IPS DF 4.7 (cell line): ENCODE results near the gene ZDHHC17.
"Not testable (repeated sequence)": the region's sequence is repeated elsewhere in the genome, so short reads cannot be mapped to it uniquely, and the experiment has no call there.

ENCODE experiments used
- DNase-seq: peaks from one replicate; pipeline ENCODE4 v3.0.0-alpha.2; 2013; ENCODE audit warnings: low spot score; ENCODE audit errors: extremely low read depth

Gene ZDHHC17

DNA sequence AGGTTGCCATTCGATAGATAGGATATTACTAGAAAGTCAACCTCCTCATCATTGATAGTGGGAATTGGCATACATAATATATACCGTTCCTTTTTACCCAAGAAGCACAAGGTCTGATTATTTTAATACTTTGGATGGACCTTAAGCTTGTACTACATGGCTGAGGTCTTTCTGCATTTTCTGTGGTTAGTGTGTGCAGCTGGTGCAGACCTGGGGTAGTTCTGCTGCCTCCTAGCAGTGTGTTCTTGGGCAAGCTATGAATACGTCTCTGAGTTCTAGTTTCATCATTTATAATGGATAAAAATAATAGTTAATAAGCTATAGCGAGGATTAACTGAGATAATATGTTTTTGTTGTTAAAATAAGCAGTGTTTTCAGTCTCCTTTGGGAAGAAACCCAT lies 2.2 kb downstream of the ZDHHC17 start:
- no peak for DNase-seq

DNA sequence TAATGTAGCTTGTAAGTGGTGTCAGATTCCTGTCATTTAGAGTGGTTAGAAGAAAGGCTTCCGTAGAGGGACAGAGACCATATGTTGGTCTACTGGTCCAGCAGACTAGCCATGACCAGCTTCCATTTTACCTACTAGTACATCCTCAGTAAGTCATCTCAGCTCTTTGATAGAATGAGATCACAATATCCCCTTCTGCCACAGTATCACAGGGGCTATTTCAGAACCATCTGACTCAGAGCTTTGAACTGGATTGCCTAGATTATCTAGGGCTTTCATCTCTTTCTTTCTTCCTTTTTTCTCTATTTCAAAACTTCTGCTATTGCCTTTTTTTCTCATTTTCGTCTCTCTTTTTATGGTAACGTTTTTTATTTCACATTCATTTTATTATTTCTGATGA lies 4.7 kb downstream of the ZDHHC17 start:
- no peak for DNase-seq

DNA sequence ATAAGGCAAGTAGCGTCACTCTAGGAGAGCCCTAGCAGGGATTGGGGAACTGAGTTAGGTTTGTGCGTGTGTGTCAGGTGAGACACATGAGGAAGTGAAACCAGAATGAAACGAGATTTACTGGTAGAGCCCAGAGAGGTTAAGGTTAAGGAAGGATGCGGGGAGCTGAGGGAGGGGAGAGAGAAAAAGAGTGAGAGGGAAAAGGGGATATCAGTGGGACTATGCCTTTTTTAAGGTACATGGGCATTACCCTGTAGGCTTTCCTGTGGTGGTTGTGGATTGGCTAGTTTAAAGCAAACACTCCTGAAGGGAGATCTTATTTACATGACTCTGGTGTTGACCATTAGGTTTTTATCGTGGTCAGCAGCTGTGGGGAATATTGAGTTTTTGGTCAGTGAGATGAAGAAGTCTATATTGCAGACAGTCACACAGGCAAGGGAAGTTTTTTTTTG lies 13.9 kb downstream of the ZDHHC17 start:
- no peak for DNase-seq

DNA sequence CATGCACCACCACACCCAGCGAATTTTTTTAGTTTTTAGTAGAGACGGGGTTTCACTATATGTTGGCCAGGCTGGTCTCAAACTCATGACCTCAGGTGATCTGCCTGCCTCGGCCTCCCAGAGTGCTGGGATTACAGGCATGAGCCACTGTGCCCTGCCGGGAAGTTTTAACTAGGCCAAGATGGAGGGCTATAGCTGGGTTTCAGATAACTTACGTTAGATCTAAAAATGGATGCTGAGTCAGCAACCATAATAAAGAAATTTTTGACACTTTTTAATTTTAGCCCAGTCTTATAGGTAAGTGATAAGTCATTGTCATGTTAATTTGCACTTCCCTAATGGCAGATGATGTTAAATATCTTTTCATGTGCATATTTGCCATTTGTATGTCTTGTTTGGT lies 14.4 kb downstream of the ZDHHC17 start:
- no peak for DNase-seq

GRCh38 chr12:76779310-76779709 lies 15.4 kb downstream of the ZDHHC17 start:
- DNase-seq = not testable (repeated sequence)

GRCh38 chr12:76781321-76781720 lies 17.4 kb downstream of the ZDHHC17 start:
- no peak for DNase-seq

- DNase-seq = no peak
These were observed 18.6 kb downstream of the ZDHHC17 start for GRCh38 chr12:76782526-76782925.

GRCh38 chr12:76784600-76785051 lies 20.7 kb downstream of the ZDHHC17 start:
- DNase-seq = no peak

DNA sequence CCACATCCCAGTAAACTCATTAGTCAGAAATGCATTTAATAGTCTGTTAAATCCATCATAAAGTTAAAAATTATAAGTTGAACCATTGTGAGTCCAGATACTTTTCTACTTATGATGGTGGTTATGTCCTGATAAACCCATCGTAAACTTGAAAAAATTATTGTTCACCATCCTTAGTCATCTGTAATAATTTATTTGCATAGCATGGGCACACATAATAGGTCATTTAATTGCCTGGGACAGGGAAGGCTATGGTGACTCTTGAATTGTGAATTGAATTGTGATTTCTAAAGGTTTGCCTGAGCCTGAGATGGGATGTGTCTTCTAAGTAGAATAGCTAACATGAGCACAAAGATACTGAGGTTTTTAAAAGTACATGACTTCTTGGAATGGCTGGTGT lies 21.5 kb downstream of the ZDHHC17 start:
- no peak for DNase-seq

GRCh38 chr12:76786986-76787385 lies 23.1 kb downstream of the ZDHHC17 start:
- no peak for DNase-seq

DNA sequence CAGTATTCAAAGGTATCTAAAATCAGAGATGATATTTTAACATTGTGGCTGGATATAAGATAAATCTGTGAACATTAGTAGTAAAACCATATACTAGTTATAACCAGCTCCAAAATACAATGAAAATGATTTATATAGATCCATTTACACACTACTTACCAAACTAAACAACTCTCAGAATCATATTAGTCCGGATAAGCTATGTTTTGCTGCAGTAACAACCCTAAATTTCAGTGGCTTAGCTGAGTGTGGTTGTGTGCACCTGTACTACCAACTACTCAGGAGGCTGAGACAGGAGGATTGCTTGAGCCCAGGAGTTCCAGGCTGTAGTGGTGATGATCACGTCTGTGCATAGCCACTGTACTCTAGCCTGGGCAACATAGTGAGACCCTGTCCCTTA lies 23.8 kb downstream of the ZDHHC17 start:
- no peak for DNase-seq

DNA sequence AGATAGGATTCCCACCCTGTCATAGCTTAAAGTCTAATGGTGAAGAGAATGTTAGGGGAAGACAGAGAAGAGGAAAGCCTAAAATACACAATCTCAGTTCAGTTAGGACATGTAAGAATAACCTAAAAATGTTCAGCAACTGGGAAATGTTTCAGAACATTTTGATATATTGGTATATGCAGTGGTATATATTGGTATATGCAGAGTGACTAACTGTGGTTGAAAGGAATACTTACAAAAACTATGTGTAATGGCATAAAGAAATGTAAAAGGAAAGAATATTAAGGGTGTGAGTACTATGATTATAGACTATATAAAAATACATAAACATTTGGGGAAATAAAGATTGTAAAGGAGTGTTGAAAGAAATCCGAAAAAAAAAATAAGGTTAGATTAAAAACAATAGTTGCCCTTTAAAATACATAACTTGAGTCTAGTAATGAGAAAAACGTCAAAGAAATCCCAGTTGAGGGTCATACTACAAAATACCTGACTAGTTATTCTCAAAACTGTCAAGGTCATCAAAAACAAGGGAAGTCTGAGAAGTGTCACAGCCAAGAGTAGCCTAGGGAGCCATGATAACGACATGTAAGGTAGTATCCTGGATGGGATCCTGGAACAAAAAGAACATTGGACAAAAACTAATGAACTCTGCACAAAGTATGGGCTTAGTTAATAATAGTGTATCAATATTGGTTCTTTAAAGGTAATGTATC lies 25.6 kb downstream of the ZDHHC17 start:
- no peak for DNase-seq

- no peak for DNase-seq
These were observed 26.9 kb downstream of the ZDHHC17 start for GRCh38 chr12:76790564-76791552.

GRCh38 chr12:76792828-76793227 lies 28.9 kb downstream of the ZDHHC17 start:
- DNase-seq = no peak

DNA sequence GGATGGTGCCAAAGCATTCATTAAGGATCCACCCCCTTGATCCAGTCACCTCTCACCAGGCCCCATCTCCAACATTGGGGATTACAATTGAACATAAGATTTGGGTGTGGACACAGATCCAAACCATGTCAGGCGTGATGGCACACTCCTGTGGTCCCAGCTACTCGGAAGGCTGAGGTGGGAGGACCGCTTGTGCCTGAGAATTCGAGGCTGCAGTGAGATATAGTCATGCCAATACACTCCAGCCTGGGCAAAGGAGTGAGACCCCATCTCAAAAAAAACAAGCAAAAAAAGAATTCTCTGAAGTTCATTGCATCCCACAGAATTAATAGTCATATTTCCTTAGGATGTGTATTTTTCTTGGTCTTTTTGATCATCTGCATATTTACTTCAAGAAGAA lies 34.9 kb downstream of the ZDHHC17 start:
- no peak for DNase-seq

- DNase-seq = no peak
These were observed 35.4 kb downstream of the ZDHHC17 start for GRCh38 chr12:76799362-76799761.

DNA sequence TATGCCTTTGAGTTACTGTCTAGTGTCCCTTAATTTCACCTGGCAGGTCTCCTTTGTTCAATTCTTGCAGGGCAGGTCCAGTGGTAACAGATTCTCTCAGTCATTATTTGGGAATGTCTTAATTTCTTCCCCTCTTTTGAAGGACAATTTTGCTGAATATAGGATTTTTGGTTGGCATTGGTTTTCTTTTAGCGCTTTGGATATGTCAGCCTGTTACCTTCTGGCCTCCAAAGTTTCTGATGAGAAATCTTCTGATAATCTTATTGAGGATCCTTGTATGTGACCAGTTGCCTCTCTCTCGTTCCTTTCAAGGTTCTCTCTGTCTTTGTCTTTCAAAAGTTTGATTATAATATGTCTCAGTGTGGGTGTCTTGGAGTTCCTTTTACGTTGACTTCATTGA lies 38.1 kb downstream of the ZDHHC17 start:
- DNase-seq = no peak

- no peak for DNase-seq
These were observed 40.6 kb downstream of the ZDHHC17 start for GRCh38 chr12:76804435-76804976.

- DNase-seq = no peak
These were observed 46.9 kb downstream of the ZDHHC17 start for GRCh38 chr12:76810671-76811419.

- DNase-seq = no peak
These were observed 48.1 kb downstream of the ZDHHC17 start for GRCh38 chr12:76811976-76812375.

DNA sequence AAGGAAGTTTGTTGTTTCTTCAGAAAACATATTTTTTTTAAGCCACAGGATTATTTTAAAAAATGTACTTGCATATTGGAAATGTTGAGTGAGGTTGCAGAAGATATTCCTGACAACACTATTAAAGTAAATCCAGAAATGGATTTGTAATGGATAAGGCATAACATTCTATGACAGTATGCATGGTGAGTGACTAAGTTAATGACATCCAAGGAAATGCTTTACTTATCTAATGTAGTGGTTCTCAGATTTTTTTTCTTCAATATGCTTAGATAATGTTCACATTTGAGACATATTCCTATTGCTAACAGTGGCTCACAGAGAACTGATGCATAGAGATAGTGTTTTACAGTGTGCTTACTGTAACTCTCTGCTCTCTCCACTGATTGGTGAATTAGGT lies 49.4 kb downstream of the ZDHHC17 start:
- DNase-seq = no peak
